ENCODE measurements around the gene COLEC11.

The COLEC11 gene

DNA sequence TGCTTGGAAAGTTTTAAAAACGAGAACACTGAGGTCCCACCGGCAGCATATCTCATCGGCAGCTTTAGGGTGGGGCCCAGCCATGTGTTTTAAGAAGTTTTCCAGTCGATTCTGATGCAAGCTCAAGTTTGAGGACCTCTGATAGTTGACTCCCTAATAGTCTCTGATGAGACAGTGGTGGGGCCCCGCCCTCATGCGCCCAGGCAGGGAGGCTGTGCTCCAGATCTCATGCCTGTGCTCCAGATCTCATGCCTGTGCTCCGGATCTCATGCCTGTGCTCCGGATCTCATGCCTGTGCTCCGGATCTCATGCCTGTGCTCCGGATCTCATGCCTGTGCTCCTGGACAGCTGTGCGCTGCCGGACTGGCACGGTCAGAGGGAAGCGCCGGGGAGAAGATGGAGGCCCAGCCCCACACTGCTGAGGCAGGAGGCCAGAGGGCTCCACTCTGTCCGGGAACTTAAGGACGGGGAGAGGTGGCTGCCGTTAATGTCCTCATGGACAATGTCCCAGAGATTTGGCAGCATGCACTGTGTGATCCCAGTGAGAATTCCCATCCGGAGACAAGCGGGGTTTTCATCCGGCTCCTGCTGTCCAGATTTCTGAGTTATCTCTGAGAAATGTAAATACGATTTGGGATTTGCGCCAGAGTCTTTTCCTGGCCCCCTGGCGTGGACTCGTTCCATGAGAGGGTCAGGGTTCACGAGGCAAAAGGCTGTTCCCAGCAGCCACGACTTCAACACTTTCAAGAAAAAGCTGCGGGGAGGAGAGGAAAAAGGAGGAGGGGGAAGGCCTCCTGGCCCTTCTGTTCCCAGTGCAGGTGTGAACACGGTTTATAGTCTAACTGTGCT lies 9.4 kb upstream of the COLEC11 start:
- no peak for DNase-seq

DNA sequence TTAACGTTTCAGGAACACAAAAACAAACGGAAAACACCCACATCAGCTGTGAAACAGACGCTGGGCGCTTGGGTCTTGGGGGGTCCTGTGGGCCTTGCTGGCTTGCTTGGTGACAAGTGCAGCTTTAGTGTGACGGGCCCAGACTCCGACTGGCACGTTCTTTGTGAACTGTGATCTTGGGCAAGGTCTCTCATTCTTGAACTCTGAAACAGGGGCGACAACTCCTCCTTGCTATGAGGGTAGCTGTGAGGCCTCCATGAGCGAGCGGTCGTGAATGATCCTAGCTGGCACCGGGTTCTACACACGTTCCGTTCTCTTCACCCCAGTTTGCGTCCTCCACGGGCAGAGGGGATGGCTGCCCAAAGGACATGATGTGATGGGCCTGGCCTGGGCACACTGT lies 8.7 kb upstream of the COLEC11 start:
- no peak for DNase-seq

DNA sequence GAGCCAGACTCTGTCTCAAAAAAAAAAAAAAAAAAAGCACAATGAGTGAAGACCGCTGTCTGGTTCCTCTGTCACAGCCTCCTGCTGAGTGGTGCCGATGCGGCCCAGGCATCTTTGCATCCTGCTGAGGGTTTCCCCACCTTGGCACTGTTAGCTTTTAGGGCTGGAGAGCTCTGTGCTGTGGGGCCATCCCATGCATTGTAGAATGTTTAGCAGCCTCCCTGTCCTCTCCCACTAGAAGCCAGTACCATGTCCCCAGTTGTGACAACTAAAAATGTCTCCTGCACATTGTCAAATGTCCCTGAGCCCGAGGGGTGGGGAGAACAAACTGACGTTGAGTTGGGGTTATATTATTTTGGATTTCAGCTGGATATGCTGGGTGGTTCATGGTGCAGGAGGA lies 7.9 kb upstream of the COLEC11 start:
- DNase-seq: no peak

DNA sequence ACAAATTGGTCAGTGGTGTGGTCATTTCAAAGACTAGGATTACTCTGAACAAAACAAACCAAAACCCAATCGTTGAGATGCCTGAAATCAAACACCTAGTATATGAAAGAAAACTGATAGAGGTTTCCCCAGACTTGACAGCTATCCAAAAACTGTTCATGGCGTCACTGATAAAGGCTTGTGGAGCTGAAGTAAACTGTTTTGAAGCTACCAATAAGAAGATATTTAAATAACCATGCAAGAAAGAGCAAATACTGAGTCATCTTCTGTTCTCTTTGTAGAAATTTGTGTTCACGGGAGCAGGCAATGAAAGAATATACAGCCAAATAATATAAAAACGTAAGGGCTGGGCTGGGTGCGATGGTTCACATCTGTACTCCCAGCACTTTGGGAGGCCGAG lies 7.5 kb upstream of the COLEC11 start:
- DNase-seq: no peak

DNA sequence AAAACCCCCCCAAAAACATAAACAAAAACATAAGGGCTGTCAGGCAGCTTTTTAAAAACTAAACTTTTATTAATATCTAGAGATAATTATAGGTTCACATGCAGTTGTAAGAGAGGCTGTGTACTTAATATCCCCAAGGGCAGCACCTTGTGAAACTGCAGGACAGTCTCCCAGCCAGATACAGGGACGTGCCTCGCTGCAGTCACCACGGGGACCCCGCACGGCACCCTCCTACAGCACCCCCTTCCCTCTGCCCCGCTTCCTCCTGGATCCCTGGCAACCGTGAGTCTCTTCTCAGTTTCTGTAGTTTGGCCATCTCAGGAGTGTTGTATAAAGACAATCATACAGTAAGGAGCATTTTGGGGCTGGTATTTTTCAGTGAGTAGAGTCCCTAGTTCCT lies 6.8 kb upstream of the COLEC11 start:
- no peak for DNase-seq

DNA sequence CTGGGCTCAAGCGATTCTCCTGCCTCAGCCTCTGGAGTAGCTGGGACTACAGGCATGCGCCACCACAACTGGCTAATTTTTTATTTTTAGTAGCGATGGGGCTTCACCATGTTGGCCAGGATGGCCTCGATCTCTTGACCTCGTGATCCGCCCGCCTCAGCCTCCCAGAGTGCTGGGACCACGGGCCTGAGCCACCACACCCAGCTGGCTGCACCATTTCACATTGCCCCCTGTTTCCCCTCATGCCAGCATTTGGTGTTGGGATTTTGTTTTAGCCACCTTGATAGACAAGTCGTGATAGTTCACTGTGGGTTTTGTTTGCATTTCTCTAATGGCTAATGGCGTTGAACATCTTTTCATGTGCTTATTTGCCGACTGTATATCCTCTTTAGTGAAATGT lies 5.8 kb upstream of the COLEC11 start:
- no peak for DNase-seq

DNA sequence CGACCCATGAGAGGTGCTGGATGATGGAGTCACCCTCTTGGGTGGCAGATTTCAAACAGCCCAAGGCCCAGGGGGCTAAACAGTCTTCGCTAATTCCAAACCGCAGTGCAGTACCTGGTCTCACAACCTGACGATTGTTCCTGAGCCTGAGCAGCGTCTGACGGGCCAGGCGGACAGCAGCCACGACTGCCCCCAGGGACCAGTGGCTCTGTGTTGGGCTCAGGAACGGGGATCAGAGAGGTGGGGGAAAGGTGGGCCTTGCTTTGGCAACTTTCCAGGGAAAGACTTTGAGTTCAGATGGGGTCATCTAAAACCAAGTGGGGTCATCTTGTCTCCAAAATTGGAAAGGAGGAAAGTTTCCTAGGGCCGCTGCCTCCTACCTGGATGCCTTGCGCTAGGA lies 492 bp downstream of the COLEC11 start:
- no peak for DNase-seq

DNA sequence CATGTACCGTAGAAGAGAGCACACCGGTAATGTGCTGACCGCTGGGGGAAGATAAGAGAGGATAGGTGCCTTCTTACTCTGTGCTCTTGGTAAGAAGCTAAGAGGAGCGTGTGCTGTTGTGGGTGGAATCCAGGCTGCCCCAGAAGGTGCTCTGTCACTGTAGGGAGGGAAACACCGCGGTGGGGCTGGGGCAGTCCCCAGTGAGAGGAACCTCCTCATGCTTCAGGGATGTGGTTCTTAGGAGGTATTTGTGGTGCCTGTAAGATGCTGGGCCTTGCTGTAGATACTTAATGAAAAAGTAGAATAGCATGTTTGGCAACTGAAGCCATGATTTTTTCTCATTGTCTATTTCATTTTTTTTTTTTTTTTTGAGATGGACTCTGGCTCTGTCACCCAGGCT lies 1.1 kb downstream of the COLEC11 start:
- DNase-seq: no peak

DNA sequence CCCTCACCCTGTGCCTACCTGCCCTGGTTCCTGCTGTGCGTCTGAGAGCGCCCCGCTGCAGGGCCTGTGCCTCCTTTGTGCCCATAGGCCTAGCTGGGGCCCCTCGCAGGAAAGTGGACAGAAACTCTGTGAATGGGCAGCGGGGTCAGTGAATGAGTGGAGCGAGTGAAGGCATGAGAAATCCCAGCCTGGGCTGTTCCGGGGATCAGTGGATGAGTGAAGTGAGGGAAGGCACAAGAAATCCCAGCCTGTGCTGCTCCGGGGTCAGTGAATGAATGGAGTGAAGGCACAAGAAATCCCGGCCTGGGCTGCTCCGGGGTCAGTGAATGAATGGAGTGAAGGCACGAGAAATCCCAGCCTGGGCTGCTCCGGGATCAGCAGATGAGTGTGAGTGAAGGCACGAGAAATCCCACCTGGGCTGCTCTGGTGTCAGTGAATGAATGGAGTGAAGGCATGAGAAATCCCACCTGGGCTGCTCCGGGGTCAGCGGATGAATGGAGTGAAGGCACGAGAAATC lies 2.0 kb downstream of the COLEC11 start:
- no peak for DNase-seq

DNA sequence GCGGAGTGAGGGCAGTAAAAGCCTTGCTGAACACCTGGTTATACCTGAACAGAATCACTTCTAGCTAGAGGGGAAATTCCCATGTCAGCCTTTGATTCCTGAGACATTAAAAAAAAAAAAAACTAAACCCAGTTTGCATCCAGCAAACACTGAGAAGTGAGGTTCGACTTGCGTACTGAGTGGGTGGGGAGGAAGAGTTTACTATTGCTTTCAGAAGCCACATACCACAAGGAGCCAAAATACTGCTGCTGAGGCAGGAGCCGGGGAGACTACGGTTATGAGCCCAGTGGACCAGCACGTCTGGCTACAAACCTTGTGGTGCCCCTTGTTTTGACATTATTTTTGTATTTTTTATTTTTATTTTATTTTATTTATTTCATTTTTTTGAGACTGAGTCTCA lies 2.7 kb downstream of the COLEC11 start:
- no peak for DNase-seq

DNA sequence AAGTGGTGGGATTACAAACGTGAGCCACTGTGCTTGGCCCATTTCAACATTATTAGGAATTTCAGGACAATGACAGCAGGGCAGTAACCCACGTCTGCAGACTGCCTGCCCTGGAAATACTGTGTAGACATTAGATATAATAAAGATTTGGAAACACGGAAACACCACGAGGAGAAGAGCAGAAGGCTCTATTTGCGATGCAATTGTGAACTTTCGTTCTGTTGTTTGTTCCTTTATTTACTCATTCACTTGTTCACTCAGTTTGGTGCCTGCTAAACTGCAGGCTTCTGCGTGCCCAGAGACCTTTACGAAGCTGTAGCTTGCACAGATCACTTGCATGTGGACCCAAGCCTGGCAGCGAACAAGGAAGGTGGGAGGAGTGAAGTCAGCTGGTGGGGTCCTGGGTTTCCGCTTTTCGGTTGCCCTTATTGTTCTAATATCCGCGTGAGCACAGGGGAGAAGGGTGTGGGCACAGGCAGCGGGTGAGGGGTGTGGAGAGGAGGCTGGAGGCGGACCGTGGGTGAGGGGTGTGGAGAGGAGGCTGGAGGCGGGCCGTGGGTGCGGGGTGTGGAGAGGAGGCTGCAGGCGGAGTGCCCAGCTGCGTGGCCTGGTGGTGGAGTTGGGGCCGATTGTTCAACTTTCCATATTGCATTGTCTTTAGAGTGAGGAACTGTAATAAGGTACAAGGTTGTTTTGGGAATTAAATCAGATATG lies 3.4 kb downstream of the COLEC11 start:
- no peak for DNase-seq

DNA sequence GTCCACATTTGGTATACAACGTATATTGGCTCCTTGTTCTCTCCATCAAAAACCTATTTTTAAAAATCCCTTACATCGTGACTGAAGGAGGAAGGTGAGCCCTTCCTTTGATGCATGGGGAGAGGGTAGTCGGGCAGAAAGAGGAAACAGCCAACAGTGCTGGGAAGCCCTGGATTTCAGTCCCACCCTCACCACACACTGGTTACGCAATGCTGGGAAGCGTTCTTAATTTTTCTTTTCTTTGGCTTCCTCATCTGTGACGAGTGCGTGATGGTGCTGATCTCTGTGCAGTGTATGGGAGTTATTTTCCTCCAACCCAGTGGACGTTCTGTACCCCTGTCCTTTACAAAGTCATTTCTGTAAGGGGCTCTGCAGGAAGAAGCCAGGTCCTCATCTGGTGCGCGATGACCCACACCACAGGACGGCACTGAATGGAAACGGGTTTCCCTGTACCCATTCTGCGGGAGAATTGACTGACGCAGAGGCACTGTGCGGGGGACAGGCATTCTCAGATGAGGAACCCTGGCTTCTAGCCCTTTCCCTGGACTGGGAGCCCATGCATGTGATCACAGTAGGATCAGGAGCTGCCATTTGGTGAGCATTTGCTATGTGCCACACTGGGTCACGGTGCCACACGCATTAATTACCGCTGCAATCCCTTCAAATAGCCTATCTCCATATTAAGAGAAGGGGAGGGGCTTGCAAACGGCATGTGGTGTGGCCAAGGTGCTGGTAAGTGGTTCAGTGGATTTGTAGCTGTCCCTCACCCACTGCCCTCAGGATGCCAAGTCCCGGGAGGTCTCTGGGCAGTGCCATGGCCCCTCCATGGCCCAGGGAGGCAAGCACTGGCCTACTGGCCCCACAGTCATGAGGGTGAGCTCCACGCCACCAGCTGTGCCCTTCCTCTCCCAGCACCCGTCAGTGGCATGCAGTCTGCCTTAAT lies 4.3 kb downstream of the COLEC11 start:
- no peak for DNase-seq

DNA sequence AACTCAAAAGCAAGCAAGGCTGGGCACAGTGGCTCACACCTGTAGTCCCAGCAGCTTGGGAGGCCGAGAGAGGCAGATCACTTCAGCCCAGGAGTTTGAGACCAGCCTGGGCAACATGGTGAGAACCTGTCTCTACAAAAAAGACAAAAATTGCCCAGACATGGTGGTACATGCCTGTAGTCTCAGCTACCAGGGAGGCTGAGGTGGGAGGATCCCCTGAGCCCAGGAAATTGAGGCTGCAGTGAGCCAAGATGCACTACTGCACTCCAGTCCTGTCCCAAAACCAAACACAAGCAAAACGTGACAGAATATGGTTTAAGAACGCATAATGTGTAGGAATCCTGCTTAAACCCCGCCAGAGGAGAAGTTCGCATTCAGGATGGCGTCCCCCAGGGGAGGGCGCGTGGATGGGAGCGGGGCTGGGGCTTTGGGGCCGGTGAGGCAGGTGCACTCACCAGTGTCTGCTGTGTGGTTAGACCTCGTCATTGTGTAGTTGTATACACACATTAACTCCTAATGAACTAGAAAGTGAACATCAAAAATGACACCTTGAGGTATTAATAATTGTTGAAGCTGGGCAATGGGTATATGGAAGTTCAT lies 5.4 kb downstream of the COLEC11 start:
- no peak for DNase-seq

DNA sequence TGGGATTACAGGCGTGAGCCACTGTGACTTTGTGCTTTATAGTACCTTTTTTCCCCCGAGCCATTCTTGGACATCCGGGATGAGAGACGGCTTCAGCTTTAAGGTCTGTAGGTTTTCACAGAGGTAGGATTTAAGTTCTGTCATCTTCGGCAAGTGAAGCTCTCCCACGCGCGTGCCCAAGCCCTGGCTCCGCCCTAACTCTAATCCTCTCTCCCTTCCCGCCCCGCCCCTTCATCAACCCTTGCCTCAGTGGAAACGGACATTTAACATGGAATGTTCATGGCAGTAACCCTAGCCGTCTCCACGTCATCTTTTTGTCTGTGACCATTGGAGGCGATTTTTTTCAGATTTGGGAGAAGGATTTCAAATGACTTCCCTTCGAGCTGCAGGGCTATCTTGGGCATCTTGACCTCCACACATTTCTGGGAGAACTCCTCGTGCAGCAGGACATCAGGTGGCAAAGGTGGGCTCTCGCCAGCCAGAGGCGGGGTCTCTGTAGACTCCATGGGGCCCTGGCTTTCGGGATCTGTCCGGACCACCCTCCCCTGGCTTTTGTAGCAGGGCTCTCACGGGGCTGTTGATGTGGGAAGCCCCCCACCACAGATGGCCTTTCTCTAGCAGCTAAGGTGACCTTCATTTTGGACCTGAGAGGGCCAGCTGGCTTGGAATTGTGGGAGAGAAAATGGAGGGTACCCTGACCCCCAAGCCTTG lies 6.8 kb downstream of the COLEC11 start:
- no peak for DNase-seq

DNA sequence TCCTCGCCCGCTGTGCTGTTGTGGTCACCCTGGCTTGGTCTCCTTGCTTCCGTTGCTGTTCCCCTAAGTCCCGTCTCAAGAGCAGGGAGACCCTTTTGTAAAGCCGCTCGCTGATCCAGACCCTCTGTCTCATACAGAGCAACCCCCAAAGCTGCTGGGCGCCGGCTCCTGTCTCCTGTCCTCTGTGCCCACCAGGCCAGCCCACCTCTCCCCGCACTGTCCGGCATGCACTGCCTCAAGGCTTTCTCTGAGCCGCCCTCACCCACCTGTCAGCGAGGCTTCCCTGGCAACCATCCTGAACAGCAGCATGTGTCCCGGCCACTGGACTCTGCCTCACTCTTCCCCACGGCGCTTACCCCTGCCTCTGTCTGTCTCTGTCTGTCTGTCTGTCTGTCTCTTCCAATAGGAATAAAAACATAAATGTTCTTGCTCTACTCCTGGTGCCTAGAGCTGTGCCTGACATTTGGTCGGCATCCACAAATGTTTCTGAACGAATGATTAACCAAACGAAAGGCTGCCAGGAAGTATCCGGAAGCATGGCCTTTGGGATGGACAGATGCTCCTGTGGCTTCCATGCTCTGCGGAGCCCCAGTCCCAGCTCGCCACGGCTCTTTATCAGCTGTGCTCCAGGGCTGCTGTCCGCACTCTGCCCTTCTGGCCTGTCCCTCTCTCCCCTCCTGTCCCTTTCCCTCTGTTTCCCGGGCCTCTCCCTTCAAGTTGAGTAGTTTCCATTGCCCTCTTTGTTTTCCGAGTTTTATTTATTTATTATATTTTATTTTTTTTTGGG lies 7.8 kb downstream of the COLEC11 start:
- no peak for DNase-seq

DNA sequence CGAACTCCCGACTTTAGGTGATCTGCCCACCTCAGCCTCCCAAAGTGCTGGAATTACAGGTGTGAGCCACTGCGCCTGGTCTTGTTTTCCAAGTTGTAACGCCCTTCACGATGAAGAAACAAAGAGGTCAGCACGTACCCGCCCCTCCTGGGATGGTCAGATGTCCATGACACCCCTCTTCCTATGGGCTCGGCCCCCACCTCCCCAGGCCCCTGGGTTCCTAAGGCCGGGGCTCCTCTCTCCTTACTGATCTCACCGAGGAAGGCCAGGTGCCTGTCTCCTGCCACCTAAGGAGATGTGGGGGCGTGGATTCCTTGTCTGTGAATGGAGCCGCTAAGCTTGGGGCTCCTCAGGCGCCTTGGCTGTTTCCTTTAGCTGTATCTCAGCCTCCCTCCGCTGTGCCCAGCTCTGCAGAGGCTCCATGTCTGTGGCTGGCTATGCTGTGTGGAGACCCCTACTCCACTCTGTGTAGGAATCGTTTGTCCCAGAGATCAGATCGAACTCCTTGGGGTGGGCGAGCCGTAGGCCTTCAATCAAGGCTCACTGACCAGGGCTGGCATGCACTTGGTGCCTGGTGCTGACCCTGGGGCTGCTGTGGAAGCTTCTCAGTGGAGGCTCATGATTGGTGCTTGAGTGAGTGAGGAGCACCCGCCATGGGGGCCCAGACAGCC lies 8.8 kb downstream of the COLEC11 start:
- no peak for DNase-seq

DNA sequence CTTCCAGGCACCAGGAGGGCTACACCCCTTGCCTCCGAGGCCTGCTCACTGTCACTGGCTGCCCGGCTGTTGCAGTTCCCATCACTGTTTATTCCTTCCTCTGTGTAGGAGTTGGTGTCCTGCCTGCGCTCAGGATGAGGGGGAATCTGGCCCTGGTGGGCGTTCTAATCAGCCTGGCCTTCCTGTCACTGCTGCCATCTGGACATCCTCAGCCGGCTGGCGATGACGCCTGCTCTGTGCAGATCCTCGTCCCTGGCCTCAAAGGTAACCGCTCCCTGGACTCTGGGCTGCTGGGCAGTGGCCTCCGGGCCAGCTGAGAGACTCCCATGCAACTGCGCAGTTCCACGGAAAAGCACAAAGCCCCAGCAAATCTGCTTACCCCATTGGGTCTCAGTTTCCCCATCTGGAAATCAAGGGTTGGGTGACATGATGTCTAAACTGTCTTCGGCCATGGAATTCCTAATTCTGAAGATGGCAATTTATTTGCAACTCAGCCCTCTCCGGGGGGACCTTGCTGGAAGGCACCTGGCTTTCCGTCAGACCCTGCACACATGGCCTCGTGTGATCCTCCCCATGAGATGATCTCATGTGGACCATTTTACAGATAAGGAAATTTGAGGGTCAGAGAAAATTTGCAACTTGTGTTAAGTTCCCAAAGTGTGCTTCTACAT lies 9.4 kb downstream of the COLEC11 start:
- DNase-seq: no peak

DNA sequence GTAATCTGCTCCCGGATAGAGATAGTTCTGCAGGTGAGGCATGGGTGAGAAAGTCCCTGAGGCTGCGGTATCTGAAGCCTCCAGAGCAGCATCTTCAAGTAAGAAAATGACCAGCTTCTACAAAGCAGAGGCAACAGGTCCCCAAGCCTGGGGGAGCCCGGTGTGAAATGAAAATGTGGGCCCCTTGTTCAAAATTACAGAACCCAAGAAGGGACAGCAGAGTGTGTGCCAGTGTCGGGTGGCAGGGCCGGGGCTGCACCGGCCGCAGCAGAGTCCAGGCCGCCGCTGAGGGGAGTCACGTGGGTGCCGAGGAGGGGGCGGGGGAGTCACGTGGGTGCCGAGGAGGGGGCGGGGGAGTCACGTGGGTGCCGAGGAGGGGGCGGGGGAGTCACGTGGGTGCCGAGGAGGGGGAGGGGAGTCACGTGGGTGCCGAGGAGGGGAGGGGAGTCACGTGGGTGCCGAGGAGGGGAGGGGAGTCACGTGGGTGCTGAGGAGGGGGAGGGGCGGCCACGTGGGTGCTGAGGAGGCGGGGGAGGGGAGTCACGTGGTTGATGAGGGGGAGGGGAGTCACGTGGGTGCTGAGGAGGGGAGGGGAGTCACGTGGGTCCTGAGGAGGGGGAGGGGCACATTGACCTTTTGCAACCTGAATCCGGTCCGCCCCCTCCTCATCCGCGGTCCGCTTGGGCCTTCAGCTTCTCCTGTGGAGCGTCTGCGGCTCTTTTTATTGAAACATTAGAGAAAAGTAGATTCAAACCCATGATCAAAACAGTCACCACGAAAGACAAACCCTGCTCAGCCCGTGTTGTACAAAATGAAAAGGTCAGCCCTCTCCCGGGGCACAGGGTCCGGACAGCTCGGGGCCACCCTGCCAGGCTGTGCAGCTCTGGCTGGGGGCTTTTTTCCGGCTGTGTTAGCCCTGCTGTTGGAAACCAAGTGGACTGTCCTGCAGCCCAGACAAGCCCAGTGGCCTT lies 10.4 kb downstream of the COLEC11 start:
- peak; percentile 77 for DNase-seq

DNA sequence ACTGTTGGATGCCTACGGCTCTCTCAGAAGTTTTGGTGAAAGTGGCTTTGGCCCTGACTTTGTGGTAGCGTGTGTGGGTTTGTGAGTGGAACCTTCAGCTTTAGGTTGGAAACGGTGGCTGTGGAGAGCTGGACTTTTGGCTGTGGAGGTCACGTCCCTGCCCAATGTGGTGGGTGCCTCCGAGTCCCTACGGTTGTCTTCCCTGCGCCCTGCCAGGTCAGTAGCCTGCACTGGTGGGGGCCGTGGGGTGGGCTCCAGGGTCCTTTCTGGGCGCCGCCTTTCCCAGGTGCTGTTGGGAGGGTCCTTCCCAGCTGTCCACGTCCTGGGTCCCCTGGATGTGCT lies 11.1 kb downstream of the COLEC11 start:
- DNase-seq: no peak
